ENCODE measurements around the gene INVS.
"Not testable (repeated sequence)": the region's sequence is repeated elsewhere in the genome, so short reads cannot be mapped to it uniquely, and the experiment has no call there.

INVS gene

DNA sequence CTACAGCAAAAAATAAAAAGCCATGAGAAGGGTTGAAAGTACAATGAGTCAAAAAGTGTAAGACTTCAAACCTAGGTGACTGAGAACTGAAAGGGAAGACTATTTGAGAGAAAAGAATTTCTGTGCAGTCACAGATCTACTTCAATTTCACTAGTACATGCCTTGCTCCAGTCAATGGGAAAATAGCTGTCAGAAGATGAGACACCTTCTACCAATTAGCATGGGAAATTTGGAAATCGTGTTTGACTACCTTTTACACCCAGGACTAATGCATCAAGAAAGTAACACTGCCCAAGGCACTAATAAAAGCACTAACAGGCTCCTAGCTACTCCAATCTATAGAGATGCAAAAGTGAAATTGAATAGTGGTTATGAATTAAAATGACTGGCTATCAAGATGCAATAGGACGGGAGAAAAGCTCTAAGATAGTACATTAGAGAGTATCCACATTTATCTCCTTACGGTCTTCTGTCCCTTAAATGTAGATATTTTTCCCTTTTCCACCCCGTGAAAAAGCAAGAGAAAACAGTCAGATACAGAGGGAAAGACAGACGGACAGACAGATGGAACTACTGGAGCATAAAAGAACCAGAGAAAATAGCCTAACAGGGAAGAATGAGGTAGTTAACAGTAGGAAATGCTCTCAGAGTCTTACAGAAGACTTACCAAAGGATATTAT is 15.5 kb upstream of the INVS start:
- no peak for DNase-seq

DNA sequence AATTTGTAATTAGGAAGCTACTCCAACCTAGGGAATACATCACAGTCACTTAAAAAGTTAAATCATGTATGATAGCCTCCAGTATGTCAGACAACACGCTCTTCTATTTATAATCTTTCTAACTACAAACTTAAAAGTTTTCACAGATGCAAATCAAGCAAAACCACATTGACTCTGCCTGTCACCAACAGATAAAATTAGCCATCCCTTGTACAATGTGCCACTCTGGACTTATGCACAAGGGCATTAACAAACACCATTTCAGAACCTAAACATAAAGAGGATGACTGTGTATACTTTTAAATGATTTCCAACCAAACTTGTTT is 15.0 kb upstream of the INVS start:
- DNase-seq, result no peak

DNA sequence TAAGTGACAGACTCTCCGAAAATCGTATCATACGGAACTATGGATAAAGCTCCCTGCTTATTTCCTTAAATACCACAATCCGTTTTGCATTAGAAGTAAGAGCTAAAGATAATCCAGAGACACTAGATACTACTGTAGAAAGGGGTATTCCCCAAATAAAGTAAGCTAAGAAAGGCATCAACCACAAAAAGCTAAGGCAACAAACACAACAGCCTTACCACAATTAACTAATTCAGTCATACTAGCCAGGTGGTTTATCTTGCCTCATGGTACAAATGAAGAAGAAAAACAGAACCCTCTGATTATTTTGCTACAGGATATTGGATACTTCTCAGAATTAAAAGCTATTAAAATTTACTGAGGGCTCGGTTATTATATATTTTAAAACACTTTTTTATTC is 14.3 kb upstream of the INVS start:
- no peak for DNase-seq

DNA sequence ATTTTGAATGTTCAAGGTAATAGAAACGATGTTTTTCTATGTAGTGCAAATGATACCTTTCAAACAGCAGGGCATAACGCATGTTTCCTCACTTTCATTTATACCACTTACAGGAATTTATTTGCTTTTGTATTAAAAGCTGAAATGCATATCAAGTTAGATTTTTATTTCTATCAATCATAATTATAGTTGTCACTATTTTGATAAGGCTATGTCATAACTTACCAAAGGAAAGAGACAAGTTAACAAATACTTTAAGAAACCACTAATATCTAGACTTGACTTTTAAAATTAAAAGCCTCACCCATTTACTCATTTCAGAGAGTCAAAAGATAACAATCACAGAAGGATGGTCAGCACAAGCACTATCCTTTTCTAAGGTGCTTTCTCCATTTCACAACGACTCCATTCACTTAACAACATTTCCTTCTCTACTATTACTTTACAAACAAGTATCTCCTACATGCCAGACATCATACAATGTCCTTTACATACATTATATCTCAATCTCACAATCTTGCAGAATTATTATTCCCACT is 12.9 kb upstream of the INVS start:
- DNase-seq, result no peak

DNA sequence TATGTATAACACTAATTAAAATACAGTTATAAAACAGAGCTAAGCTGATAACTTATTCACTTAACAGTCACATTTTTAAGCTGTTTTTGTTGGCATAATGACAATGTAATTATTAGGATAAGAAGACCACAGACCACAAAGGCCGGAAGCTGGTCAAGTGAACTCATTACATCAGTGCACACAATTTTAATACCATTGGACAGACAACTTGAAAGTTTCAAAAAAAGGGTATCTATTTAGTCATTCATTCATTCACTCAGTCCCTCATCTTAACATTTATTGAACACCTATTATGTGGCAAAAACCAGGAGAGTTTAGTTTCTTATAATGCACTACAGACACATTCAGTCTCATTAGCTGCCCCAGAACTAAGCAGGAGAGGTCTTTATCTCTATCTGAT is 11.8 kb upstream of the INVS start:
- DNase-seq, result peak; percentile 8

DNA sequence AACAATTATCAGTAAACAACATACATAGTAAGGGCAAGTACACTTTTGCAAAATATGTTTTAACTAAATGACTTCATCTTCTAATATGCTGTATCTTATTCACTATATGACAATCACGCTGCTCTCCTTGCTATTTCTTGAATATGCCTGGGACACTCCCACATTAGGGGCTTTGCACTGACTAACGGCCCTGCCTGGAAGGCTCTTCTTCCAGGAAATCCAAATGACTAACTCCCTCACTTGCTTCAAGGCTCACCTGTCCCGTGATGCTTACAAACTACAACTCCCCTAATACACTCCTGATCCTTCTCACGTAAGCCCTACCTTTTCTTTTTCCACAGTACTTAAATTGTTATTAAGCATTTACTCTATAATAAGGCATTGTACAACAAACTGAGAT is 10.8 kb upstream of the INVS start:
- no peak for DNase-seq

DNA sequence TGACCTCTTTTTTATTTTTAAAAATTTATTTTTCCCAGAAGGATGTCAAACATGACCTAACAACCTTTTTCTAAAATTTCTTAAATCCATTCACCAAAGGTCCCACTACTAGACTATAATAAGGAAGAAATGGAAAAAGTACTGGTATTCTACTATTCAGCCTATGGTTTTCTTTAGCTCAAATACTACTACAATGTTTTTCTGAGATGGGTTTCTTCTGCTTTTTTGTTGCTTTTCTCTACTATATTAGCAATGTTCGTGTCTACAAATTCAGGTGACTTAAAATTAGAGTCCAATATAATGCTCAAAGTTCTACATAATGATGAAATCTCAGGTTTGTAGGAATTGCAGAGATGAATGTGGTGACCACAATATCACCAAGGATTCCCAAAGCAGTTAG is 8.2 kb upstream of the INVS start:
- no peak for DNase-seq

DNA sequence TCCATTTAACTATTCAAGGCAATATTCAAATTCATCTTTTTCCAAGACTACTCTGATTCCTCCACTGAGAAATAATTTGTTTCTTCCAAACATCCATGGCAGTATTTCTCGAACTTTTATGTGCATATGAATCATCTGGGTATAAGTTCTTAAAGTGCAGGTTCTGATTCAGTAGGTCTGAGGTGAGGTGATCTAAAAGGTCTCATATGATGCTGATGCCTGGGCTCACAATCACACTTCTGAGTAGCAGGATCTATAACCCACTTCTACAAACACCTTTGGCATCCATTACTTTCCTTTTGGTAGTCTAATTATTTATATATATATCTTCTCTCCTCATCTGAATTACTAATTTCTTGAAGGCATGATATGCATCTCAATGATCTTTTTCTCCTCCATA is 7.4 kb upstream of the INVS start:
- DNase-seq, result no peak

DNA sequence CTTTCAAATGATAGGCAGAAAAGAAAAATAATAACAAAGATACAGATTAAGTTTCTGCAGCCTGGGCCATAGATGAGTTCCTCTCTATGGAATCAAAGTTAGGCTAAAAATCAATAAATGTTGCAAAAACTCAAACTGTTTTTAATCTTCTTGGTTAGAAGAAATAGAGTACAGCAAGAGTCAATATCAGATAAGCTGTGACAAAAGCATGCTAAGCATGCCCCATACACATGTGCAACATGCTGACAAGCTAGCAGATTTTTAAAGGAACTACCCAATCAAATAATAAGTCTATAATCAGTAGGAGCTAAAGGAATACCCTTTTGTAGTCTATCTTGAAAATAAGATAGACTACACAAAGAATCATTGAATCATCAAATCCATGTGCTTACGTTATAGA is 7.0 kb upstream of the INVS start:
- DNase-seq, result no peak

DNA sequence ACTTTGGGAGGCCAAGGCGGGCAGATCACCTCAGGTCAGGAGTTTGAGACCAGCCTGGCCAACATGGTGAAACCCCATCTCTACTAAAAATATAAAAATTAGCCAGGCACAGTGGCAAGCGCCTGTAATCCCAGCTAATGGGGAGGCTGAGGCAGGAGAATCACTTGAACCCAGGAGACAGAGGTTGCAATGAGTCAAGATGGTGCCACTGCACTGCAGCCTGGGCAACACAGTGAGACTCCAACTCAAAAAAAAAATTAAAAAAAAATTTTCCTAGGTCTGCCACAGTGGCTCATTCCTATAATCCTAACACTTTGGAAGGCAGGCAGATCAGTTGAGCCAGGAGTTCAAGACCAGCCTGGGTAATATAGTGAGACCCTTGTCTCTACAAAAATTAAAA is 4.6 kb upstream of the INVS start:
- not testable (repeated sequence) for DNase-seq

DNA sequence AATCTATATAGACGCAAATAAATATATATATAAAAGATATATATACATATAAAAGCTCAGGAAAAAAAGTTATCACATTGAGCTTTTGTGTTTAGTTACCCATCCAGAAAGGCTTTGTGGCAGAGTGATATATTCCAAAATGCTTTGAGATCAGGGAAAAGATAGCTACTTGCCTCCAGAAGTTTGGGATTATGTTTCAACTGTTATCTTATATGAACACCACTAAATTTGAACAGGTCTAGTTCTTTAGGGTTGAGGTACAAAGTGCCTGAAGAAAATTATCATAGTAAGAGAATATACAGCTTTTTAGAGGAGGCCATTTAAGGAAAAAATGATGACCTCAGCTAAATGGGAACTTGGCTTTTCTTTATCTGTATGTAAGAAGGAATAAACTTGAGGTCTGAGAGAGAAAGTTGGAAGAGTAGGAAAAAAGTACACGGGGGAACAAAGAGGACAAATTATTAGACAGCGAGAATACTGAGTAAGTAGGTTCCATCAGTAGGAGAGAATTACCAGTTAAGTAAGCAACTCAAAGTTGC is 2.6 kb upstream of the INVS start:
- DNase-seq, result no peak

DNA sequence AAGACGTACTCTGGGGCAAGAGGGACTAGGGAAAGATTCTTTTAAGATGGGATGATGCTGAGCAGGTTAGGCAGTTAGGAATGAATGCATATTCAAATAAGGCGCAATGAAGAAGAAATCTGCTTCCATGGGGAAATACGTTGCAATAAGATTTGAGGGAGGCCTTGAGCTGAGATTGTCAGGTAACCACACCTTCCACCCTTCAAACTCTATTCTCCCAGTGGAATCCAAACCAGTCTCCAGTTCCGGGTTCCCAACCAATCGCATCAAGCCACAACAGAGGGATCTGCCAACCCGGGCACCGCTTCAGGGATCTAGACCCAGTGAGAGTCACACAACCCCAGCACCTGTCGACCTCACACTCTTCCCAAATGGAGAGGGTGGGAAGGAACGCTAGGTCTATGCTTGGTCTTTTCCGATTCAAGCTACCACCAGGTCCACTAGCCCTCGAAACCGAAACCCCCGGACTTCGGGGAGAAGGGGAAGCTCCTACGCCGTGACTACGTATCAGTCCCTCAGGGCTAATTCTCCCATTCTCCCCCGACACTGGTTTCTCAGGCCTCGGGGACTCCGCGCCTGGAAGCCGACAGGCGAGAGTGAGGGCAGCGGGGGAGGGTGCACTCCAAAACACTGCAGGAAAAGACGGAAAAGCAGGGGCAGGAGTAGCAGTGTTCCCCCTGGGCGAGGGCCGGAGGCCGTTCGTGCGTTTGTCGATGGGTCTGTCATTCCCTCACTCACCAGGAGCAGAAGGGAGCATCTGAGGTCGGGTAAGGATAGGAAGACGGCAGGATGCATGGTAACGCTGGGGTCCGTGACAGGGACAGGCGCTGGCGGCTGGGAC is 777 bp upstream of the INVS start:
- peak; percentile 54 for DNase-seq

DNA sequence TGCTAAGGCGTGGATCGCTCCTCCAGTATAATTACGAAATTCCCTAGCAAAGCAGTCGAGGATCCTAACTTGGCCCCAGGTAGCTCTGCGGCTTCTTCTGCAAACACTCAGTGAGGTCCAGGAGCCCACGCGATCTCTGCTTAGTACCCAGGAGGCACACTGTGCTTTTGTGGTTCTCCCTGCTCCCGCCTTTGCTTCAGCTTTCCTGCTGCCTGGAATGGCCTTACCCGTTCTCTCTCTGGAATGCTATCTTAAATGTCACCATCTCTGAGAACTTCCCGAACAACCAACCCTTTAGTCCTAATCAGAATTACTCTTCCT is 639 bp downstream of the INVS start:
- DNase-seq, result peak; percentile 44

DNA sequence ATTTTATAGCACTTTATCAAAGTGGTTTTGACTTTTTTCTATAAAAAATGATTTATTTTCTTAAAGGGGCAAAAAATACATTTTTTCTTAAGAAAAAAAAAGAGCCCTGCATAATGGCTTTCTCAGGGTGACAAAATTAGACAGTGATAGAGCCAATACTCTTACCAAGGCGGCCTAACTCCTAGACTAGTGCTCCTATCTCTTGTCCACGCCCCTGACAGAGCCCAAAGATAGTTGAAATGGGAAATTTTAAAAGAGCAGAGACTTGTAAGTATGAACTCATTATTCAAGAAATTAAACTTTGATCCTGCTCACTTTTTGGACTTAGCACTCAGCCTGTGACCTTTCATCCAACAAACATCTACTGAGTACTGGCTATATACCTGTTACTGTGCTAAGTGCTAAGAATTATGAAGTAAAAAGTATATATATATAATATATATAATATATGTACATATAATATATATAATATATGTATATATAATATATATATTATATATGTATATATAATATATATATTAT is 1.2 kb downstream of the INVS start:
- DNase-seq, result no peak

DNA sequence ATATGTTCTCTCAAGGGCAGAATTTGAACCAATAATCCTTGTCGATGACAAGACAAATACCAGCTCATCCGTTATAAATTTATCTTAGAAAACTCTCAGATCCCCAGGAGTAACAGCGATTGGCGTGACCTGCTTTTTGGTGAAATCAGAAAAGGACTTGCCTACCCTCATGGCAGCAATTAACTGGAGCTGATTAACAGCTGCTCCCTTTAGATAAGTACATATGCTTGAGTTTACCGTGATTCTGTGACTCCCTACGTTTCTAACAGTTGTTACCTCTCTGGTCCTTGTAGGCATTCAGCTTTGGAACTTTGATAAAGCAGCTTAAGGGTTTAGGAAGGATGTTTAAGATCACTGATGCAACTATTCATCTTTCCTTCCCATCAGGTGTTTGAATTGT is 2.6 kb downstream of the INVS start:
- DNase-seq, result no peak

DNA sequence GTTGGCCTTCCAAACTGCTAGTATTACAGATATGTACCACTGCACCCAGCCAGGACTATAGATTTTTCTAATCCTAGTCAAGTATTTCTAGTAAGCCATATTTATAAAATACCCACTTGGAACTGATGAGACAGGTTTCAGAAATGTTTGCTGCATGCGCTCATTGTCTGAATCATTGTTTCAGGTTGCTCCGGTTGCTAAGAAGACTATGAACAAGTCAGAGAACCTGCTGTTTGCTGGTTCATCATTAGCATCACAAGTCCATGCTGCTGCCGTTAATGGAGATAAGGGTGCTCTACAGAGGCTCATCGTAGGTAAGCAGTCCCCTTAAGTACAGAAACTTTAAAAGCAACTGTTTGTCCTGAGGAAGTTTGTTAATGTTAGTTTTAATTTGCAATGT is 5.3 kb downstream of the INVS start:
- DNase-seq, result peak; percentile 29

DNA sequence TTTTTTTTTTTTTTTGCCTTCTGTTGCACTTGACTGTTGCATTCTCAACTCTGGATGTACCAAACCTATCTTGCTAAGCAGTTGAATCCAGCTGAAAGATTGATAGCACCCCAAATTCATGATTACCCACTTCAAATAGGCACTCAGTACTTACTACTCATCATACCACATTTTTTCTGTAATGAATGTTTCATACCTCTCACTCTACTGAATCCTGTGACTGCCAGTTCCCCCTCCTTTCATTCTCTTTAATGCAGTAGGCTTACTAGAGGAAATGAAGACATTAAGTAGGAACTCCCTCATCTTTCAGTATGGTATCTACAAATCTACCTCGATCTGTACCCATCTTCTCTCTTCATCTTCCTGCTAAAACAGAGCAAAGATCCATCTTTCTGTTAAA is 6.8 kb downstream of the INVS start:
- DNase-seq, result no peak

DNA sequence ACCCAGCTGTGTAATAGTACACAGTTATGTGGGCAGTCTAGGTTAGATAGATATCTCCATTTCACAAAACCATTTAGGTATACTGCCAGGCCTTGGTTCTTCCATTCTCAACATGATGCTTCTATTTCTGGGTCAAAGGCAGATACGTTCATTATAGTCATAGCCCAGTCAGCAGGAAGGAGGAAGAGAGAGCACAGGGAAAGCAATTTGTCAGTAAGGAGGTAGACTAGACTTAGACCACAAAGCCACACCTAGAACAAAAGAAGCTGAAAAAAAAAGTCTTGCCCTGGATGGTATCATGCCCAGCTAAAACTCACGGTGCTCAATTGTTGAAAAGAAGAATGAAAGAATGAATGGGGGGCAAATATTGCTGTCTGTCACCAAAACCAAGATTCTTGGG is 7.6 kb downstream of the INVS start:
- DNase-seq, result no peak

DNA sequence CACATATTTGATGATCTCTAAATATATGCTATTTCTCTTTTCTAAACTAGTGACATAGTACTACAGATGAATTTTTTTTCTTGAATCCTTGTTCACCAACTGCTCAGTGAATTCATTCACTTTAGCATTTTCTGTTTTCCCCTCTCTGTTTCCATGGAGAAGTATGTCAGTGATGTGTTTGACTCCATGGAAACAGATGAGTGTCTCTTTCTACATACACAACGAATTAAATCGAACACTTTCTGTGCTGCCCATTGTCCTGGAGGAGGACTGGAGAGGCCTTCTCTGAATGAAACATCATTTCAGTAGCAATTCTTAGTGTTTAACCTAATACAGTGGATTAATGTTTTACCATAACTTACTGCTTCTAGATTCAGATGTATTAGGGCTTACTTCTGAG is 9.5 kb downstream of the INVS start:
- no peak for DNase-seq

DNA sequence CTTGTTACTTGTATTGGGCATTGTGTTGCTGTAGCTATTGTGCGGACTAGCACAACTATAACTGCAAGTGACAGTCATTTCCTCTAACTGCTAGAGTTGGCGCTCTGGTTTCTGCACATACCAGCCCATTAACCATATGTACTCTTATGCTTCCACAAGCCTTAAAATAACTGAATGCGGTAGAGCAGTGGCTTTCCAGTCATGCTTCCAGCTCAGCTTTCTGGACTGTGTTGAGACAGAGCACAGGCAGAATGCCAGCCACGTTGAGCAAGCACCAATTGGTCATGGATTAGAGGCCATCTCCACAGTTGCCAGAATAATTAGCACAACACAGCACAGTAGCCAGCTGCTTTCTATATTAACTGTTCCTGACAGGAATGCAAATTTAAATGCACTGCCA is 12.2 kb downstream of the INVS start:
- peak; percentile 98 for DNase-seq

DNA sequence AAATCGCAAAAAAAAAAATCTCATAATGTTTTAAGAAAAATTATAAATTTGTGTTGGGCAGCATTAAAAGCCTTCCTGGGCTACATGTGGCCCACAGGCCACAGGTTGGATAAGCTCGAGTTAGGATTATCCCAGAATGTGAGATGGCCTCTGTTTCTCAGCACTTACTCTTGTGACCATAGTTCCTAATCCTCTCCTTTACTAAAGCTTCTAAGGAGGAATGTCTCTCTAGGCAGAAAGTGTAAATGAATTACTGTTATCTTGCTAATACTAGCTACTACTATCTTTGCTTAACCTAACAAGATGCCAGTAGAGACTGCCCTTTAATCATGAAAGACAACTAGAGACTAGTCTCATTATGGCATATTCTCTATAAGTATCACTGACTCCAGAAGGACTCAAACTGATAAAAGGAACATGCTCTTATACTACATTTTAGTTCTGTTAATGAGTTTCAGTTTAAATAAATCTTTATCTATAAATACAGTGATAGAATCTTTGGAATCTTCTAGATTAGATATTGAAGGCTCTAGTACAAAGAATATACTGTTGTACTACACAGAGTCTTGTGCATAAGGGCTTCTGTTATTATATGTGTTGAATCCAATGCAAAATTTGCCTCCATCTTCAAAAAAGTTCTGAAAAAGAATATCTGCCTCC is 13.8 kb downstream of the INVS start:
- no peak for DNase-seq

DNA sequence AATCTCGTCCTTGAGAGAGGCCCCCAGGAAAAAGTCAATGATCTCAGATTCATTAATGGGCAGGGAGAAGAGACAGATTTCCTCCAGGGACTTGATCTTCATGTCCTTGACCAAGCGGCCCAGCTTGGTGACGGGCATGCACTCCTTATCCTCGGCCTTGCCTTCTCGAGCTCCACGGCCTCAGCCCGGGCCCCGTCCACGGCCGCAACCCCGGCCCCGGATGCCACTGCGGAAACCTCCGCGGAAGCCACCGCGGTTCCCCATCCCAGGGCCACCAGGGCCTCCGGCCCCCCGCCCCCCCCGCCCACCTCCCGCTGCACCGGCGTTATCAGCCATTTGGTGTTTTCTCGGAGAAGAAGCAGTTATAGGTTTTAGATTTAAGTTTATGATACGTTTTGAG is 18.3 kb downstream of the INVS start:
- no peak for DNase-seq

DNA sequence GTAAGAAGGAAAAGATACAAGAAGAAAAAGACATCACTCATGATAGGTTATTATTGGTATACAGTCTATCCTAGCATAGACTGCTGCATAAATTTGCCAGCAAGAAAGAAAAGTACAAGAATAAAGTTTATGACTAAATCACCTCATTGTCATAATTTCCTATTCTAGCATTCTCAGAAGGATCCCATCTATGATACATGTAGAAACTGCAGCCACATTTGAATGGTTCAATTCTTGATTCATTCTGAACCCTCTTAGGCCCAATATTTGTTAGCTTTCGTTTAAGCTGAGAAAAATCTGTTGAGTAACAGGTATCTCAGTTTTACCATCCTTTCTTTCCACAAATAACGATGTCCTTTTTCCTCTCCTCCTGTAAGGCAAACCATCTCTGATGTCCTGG is 21.2 kb downstream of the INVS start:
- no peak for DNase-seq

DNA sequence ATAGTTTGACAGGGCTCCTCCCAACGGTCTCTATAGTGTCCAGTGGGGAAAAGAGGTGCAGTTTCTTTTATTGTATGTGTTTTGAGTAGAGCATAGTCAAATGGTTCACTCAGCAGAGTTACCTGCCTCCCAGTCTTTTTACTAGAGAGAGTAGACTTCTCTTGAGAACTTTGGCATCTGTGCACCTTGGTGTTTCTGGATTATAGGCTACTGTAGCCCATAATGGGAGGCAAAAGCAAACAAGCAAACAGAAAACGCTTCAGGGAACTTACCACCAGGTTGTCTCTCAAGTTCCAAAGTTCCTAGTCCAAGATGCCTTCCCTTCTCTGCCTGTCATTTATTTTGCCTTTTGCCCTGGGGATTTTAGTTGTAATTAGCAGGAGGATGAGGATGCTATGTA is 26.2 kb downstream of the INVS start:
- no peak for DNase-seq

All from HCEC 1CT (cell line).